Left ventricle myocardium superior (tissue), 1 donor: ENCODE measurements around the gene RBL2. TPM values are rescaled to one million over a fixed set of nuclear protein-coding genes. Genes with fewer than 3 reads are reported as not detected.
"Not testable (repeated sequence)": the region's sequence is repeated elsewhere in the genome, so short reads cannot be mapped to it uniquely, and the experiment has no call there.

Experiments
- ATAC-seq: fragments of 200-7000 bp; cut with Tn5 transposase; one replicate; pipeline ENCODE4 v1.9.1; 2020; ENCODE audit warnings: mild to moderate bottlenecking, moderate library complexity
- DNase-seq: peaks from one replicate; pipeline ENCODE4 v3.0.0-alpha.2; 2020
- intact Hi-C: fragments of 100-400 bp; cut with micrococcal nuclease; formaldehyde crosslinking; loops from one replicate; pipeline ENCODE4 v1.11.0; 2022
- total RNA-seq: library from RNA; stranded (reverse); fragmentation: NEBNext Ultra II Directional; extraction: Animal tissue kit (Norgen Biotek cat#: 25700); gene quantifications from one replicate; pipeline ENCODE4 v1.2.1, GENCODE V29; 2021
- donor health status: DM: no; HTN: yes; CAD: no; lungs with severe emphysema.

Gene RBL2
- total RNA-seq, 1 donor from 2014 or later: 37.1 TPM

DNA sequence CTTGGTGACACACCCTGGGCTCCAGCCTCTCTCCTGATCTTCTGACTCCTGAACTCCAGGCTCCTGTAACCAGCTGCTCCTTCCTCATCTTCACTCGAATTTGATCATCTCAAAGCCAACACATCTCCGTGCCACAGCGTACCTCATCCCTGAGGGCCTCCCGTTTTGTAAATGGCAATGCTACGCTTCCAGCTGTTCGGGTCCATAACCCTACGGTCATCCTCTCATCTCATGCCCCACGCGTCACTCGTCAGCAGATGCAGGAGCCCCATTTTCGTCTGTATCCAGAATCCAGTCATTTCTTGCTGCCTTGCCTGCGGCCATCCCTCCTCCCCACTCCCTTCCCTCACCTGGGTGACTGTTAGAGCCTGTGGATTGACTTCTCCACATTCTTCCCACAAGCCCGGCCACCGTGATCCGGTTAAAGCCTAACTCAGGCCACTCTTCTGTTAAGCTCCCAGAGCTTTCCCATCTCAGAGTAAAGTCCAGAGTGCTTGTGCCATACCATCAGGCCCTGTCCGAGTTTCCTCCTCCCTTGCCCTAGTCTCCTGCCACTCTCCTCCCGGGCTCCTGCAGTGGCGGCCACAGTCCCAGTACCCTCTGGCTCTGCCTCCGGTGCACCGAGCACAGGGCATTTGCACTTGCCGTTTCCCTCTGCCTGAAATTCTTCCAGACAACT lies 89.0 kb downstream of the RBL2 start:
- DNase-seq (no peak), ATAC-seq (no peak)
- intact Hi-C loops: no loop called here

GRCh38 chr16:53523971-53524548 lies 89.8 kb downstream of the RBL2 start:
- DNase-seq (no peak), ATAC-seq (no peak)
- intact Hi-C loops: no loop called here

GRCh38 chr16:53528797-53529196 lies 94.5 kb downstream of the RBL2 start:
- intact Hi-C loops: no loop called here
- DNase-seq: no peak
- ATAC-seq: no peak

GRCh38 chr16:53529513-53529912 lies 95.2 kb downstream of the RBL2 start:
- DNase-seq: no peak
- no peak for ATAC-seq
- intact Hi-C loops: no loop called here

- ATAC-seq: no peak
- no peak for DNase-seq
- intact Hi-C loops: no loop called here
Measured at GRCh38 chr16:53530046-53530445, 95.8 kb downstream of the RBL2 start.

- DNase-seq: no peak
- ATAC-seq: no peak
- intact Hi-C loops: no loop called here
Measured at GRCh38 chr16:53530741-53531140, 96.5 kb downstream of the RBL2 start.

DNA sequence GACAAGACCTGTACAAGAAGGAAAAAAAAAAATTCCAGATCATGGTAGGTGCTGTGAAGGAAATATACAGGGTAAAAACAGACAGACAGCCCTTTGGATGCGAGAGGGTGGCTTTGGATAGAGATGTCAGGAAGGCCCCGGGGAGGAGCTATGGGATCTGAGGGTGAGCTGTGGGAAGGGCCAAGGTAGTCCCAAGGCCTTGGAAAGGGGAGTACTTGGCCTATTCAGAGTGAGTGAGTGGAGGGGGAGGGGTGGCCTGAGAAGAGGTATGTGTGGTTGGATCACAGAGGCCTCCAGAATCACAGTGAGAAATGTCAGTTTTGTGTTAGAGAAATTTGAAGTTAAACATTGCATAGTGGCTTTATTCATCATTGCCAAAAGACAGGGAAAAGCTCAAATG lies 99.9 kb downstream of the RBL2 start:
- DNase-seq: no peak
- intact Hi-C loops: no loop called here
- no peak for ATAC-seq

DNA sequence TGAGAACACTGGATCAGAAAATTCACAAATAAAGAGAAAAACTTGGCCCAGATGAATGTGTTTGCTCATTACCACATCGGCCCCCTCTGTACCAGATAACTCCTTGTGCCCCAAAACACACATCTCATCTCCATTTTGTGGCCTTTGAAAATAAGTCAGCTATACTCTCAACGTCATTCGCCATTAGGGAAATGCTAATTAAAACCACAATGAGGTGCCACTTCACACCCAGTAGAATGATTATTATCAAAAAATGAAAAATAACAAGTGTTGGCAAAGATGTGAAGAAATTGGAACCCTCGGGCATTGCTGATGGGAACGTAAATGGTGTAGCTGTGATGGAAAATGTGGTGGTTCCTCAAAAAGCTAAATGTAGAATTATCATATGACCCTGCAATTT lies 103.4 kb downstream of the RBL2 start:
- no peak for DNase-seq

DNA sequence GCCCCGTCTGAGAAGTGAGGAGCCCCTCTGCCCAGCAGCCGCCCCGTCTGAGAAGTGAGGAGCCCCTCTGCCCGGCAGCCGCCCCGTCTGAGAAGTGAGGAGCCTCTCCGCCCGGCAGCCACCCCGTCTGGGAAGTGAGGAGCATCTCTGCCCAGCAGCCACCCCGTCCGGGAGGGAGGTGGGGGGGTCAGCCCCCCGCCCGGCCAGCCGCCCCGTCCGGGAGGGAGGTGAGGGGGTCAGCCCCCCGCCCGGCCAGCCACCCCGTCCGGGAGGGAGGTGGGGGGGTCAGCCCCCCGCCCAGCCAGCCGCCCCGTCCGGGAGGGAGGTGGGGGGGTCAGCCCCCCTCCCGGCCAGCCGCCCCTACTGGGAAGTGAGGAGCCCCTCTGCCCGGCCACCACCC lies 105.1 kb downstream of the RBL2 start:
- DNase-seq, ATAC-seq, intact Hi-C loops: not testable (repeated sequence)

More for the DNA sequence above, 103.4 kb downstream of the RBL2 start:
- no peak for ATAC-seq
- intact Hi-C loops: no loop called here

DNA sequence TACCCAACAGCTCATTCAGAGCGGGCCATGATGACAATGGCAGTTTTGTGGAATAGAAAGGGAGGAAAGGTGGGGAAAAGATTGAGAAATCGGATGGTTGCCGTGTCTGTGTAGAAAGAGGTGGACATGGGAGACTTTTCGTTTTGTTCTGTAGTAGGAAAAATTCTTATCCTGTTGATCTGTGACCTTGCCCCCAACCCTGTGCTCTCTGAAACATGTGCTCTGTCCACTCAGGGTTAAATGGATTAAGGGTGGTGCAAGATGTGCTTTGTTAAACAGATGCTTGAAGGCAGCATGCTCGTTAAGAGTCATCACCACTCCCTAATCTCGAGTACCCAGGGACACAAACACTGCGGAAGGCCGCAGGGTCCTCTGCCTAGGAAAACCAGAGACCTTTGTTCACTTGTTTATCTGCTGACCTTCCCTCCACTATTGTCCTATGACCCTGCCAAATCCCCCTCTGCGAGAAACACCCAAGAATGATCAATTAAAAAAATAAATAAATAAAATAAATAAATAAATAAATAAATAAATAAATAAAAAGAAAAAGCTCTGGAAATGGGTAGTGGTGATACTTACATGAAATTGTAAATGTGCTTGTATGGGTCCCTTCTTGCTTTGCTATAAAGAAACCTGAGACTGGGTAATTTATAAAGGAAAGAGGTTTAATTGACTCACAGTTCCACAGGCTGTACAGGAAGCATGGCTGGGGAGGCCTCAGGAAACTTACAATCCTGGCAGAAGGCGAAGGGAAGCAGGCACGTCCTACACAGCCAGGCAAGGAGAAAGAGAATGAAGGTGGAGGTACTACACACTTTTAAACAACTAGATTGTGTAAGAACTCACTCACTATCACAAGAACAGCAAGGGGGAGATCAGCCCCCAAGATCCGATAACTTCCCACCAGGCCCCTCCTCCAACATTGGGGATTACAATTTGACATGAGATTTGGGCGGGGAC lies 105.8 kb downstream of the RBL2 start:
- not testable (repeated sequence) for ATAC-seq, DNase-seq

More for the DNA sequence above, 105.8 kb downstream of the RBL2 start:
- intact Hi-C loops: not testable (repeated sequence)

Other genes with a start within 250 kb of the RBL2 start
- 89.9 TPM for gene AKTIP, start 68.7 kb downstream of the RBL2 start, total RNA-seq